Sigmoid colon (tissue), 4 donors: Measurements from ENCODE around the gene KLHL29.

Experiments
- POLR2A ChIP-seq, 2 donors: fragments of 450-650 bp; IDR thresholded peaks; one replicate each; pipeline ENCODE4 v1.6.1; 2016; ENCODE audit warnings: antibody characterized with exemption in 2 of 2, mild to moderate bottlenecking in 2 of 2, moderate library complexity in 2 of 2
- POLR2AphosphoS5 ChIP-seq, 4 donors: sonication (generic); formaldehyde crosslinking; IDR thresholded peaks; one replicate each; pipeline ENCODE4 v1.6.1; 2017; ENCODE audit warnings: antibody characterized with exemption in 4 of 4
- TF ChIP-seq, protein P1 (sequence below), 4 experiments: fragments of 450-650 bp in 3 of 4; fragments of 200-600 bp in 1 of 4; IDR thresholded peaks; one replicate each; pipeline ENCODE4 v1.5.1; 2016 to 2019; ENCODE audit warnings: antibody characterized with exemption in 4 of 4, mild to moderate bottlenecking in 3 of 4, moderate library complexity in 2 of 4

DNA sequence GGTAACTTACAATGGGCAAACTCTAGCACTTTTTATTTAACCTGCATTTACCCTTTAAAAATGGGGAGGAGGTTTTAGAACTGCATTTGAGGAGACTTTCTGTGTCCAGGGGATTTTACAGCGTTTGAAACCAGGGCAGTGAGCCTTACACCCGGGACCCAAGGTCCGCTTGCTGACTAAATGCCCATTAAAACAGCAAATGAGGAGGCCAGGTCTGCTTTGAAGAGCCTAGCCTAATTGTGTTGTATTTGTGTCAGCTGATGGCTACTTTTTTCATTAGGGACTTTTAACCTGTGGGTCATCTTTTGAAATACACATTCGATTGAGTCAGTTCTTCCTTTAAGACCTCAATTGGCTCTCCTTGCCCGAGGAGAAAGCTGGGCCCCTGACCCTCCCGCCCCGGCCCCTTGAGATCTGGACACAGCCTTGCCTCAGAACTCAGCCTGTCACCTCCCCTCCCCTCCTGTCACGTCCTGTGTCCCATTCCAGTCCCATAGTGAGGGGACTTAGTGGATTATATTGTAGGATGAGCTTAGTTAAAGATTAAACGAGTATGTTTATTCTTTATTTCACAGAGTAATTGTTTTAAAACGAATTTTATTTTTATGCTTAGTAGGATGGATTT, 69.0 kb downstream of the KLHL29 start:
- TF ChIP-seq, protein P1, sequence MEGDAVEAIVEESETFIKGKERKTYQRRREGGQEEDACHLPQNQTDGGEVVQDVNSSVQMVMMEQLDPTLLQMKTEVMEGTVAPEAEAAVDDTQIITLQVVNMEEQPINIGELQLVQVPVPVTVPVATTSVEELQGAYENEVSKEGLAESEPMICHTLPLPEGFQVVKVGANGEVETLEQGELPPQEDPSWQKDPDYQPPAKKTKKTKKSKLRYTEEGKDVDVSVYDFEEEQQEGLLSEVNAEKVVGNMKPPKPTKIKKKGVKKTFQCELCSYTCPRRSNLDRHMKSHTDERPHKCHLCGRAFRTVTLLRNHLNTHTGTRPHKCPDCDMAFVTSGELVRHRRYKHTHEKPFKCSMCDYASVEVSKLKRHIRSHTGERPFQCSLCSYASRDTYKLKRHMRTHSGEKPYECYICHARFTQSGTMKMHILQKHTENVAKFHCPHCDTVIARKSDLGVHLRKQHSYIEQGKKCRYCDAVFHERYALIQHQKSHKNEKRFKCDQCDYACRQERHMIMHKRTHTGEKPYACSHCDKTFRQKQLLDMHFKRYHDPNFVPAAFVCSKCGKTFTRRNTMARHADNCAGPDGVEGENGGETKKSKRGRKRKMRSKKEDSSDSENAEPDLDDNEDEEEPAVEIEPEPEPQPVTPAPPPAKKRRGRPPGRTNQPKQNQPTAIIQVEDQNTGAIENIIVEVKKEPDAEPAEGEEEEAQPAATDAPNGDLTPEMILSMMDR (IDR thresholded peaks at IDR 0.05) = no peak
- TF ChIP-seq POLR2A (IDR thresholded peaks at IDR 0.05) (no peak), POLR2AphosphoS5 (IDR thresholded peaks at IDR 0.05) (no peak)
